Stimulated activated CD4-positive, alpha-beta T cell treated with anti-CD3 and anti-CD28 coated beads, Interleukin-4, amount 100 ng/mL, for 24 hours (primary cell): ENCODE data around the gene SNRPA.
A peak's percentile ranks its signal among the peaks of the same experiment; 100 is the strongest.
"Not testable (repeated sequence)": the region's sequence is repeated elsewhere in the genome, so short reads cannot be mapped to it uniquely, and the experiment has no call there.

Experiments used
- DNase-seq: peaks from one replicate; pipeline ENCODE4 v3.0.0-alpha.2; 2020

SNRPA gene

DNA sequence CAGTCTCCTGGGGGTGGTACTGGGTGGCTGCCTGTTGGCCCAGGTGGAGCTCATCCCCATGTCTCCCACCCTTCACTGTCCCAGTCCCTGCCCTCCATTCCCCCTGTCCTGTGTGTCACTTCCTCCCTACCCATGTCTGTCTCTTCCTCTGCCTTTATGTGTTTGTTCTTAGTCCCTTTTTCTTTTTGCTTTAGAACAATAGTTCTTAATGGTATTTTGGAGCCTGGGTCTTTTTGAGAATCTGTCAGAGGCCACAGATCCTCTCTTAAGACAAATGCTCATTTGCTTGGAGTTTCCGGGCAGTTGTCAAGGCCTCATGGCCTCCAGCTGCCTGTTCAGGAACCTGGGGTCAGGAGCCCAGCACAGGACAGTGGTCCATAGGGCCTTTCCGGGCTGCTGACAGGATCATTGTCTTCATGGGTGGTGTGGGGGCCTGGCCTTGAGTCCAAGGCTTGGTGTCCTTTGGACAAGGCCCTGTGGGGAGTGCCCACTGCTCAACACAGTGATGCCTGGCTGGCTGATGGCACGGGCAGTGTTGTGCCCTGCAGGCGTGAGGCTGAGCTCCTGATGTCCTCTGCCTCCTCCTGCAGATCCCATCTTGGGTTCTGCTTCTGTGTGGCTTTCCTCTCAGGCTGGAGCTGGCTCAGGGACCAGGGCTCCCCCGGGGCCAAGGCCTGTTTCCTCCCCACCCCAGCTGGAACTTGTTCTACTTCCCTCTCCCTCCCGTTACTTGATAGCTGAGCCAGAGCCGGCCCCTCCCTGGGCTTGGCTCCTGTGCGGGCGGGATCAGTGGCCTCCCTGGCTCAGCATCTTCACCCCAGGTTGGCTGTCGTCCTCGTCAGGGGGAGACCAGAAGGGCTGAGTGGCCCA is 51.5 kb downstream of the SNRPA start:
- DNase-seq = no peak

GRCh38 chr19:40803170-40803856 is 52.3 kb downstream of the SNRPA start:
- no peak for DNase-seq

DNA sequence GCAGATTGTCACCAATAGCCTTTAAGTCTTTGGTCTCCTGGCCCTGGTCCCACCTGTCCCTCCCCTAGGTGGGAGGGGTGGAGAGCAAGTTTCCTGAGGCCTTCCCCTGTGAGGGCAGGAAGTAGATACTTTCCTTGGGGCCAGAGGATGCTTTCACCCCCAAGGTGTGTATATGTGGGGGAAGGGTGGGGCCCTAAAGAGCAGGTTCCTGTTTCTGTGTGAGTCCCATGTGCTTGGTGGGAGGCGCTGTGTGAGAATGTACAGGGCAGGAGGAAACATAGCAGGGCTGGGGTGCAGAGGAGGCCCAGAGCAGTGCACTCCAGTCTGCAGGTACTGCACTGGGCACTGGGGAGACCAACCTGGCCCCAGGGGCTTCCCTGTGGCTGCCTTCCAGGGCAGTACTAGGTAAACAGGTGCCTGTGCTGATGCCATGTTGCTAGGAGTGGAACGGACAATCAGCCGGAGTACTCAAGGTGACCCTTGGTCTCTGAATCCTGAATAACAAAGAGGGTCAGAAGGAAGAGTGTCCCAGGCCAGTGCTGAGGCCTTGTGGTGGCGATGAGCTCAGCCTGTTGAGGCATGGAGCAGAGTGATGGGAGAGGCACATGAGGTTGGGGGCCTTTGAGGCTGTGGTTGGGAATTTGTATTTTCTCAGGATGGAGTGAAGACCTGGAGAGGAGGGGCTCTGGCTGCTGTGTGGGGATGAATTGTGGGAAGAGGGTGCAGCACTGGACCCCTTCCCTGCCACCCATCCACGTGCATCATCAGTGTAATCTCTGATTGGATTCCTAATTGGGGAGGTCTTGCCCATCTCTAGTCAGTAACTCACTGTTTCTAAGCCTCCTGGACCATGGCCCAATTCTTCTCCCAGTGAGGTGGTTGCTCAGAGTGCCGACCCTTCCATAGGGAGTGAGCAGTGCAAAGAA is 53.1 kb downstream of the SNRPA start:
- peak; percentile 52 for DNase-seq

DNA sequence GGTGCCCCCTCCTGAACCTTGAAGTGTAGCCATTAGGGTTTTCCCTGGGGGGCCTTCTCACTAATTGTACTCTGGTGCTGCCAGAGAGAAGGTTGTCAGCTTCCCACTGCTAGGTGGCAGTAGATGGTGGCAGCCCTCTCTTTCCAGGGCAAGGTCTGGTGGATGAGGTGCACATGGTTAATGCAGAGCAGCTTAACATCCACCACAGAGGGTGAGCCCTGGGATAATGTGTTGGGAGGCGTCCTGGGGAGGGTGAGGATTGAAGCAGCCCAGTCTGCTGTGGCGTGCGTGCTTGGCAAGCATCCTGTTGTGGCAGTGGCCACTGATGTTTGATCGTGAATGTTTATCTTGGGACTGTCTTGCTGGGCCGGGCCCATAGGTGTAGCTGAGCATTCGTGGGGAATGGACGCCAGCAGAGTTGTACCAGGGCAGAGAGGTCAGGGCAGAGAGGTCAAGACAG is 53.8 kb downstream of the SNRPA start:
- no peak for DNase-seq

DNA sequence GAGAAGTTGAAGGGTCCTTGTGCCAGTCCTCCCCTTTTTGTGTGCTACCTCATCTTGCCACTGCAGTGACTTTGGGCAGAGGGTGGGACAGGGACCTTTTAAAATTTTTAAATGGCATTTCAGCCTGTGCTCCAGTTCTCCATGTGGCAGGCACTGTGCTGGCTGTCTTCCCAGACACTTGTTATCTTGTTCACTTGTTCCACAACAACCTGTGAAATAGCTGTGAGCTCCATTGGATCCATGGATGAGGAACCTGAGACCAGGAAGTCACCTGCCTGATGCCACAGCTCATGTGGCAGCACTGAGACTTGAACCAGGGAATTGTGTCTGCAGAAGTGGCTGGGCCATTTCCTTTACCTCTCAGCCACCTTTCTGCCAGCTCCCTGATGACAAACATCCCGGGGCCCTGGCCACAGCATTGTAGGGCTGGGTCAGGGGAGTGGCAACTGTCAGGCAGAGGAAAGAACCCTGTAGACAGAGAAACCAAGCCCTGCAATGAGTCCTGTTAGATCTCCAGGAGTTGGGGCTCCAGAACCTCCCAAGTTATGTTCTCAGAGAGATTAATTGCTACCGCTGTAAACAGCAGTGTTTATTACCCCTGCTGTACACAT is 54.4 kb downstream of the SNRPA start:
- no peak for DNase-seq

- peak; percentile 82 for DNase-seq
These were observed 55.6 kb downstream of the SNRPA start for GRCh38 chr19:40806423-40807146.

GRCh38 chr19:40807147-40808020 is 56.4 kb downstream of the SNRPA start:
- no peak for DNase-seq

DNA sequence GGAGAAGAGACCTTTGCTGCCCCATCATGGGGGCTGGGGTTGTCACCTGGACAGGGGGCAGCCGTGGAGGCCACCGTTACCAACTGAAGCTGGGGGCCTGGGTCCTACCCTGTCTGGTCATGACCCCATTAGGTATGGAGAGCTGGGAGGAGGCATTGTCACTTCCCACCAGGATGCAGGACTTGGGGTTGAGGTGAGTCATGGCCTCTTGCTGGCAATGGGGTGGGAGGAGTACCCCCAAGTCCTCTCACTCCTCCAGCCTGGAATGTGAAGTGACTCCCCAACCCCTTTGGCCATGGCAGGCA is 57.0 kb downstream of the SNRPA start:
- DNase-seq = no peak

GRCh38 chr19:40808497-40808896 is 57.5 kb downstream of the SNRPA start:
- DNase-seq = no peak

- DNase-seq = no peak
These were observed 58.5 kb downstream of the SNRPA start for GRCh38 chr19:40809358-40810086.

GRCh38 chr19:40810160-40810559 is 59.2 kb downstream of the SNRPA start:
- no peak for DNase-seq

GRCh38 chr19:40810649-40811408 is 59.8 kb downstream of the SNRPA start:
- peak; percentile 56 for DNase-seq

GRCh38 chr19:40811478-40812341 is 60.7 kb downstream of the SNRPA start:
- DNase-seq = no peak

DNA sequence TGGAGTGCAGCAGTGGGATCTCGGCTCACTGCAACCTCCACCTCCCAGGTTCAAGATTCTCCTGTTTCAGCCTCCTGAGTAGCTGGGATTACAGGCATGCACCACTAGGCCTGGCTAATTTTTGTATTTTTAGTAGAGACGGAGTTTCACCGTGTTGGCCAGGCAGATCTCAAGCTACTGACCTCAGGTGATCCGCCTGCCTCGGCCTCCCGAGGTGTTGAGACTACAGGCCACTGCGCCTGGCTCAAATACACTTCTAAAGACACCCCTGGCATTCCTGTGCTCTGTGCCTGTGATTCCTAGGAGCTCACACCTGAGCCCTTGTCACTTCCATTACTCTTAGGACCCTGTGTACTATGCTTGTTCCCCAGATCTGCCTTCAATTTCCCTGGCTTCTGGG is 61.6 kb downstream of the SNRPA start:
- DNase-seq = not testable (repeated sequence)

GRCh38 chr19:40813182-40813581 is 62.2 kb downstream of the SNRPA start:
- no peak for DNase-seq
